GM18951 (cell line): ENCODE data around the gene TM6SF1.

ENCODE experiments used
- POLR2A ChIP-seq: IDR thresholded peaks from 4 replicates; pipeline ENCODE4 v1.6.1; 2011; ENCODE audit warnings: mild to moderate bottlenecking; ENCODE audit not compliant: insufficient read length, insufficient read depth; ENCODE audit errors: extremely low read depth
- in situ Hi-C: fragments of 300-500 bp; cut with MboI; formaldehyde crosslinking; loops from one replicate; pipeline ENCODE4 v1.12.0; 2022; ENCODE audit warnings: low sequenced_read_pairs, mixed read lengths, inconsistent platforms; ENCODE audit not compliant: unreplicated experiment

Gene TM6SF1

GRCh38 chr15:83100097-83100646, 7.3 kb upstream of the TM6SF1 start:
- in situ Hi-C loops = no loop called here
- no peak for TF ChIP-seq POLR2A

- in situ Hi-C loops = no loop called here
- TF ChIP-seq POLR2A = no peak
Observed at GRCh38 chr15:83102346-83102745, 5.1 kb upstream of the TM6SF1 start.

DNA sequence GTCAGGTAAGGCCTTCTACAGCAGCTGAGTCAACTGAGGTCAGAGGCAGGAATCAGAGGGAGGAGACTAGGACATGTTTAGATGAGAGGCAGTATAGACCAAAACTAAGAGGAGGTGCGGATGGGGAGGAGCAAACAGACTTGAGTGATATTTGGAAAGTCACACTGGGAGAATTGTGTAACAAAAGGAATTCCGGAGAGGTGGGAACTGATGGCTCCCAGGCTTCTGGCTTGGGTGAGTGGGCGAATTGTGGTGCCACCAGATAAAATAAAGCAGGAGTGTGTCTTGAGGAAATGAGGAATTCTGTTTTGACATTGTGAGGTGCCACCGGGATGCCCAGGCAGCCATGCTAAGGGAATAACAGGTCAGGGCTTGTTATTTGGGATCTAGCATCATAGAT, 3.3 kb upstream of the TM6SF1 start:
- in situ Hi-C loops = no loop called here
- no peak for TF ChIP-seq POLR2A

DNA sequence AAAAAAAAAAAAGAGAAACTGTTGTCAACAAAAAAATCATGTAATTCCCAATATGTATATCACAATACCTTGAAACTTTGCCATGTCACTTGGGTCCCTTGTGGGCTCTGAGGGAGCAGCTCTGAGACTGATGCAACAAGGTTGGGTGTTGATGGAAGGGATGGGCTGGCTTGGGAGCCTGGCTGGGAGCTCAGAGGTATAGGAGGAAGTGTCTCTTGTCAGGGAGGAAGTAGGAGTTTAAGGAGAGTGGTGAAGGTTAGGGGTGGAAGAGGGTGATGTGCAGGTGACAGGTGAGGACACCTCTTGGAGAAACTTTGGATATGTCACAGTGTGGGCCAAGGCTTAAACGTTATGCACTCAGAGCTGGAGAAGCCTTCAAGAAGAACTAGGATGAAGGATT, 2.0 kb upstream of the TM6SF1 start:
- in situ Hi-C loops = no loop called here
- TF ChIP-seq POLR2A = no peak

DNA sequence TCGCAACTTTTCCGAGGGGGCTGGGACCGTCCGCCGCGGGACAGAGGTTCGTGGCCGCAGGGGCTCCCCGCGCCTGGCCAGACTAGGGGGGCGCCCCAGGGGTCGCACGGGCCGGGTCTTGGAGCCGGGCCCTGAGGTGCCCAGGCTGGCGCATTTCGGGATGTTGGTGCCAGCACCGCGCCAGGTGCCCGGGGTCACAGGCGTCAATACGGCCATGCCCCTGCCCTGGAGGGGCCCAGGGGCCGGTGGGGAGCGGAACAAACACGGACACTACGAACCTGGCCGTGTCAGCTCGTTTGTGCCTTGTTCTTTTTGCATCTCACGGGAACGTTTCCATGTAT, 366 bp downstream of the TM6SF1 start:
- TF ChIP-seq POLR2A = no peak

DNA sequence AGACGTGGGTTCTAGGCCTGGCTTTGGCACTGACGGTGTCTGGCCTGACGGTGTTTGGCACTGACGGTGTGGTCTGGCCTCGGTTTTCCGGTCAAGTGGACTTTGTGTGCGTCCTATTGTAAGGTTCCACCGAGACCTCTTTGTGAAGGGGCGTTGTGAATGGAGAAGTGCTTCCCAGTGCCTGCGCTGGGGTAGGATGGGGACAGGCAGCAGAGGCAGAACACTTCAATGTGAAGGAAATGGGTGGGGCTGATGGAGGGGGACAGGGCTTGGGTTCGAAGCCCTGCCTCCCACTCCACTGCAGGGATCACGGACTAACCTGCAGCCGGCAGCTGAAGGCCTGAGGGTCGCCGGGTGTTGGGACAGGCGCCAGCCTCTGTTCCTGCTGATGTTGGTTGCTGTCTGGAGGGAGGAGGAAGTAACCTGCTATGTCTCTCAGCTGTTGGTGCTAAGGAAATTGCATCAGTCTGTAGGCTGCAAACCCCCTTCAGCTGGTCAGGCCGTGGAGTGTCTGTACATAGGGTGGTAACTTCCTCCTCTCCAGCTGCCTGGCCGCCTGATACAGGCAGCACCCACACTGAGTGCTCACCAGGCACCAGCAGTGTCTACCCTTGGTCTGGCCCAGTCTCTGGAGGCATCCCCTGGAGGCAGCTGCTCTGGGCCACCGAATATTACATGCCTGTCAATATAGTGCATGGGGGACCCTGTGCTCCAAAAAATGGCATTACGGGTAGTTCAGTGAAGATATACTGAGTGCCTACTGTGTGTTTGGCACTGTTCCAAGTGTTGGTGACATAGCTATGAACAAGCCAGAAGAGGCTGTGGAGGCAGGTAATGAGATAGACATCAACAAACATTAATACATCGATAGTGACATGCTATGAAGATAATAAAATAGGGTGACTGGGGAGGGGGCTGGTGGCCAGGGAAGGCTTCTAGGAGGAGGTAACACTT, 1.1 kb downstream of the TM6SF1 start:
- in situ Hi-C loops = no loop called here

More for the DNA sequence above, 366 bp downstream of the TM6SF1 start:
- in situ Hi-C loops = no loop called here

GRCh38 chr15:83109532-83109931, 2.1 kb downstream of the TM6SF1 start:
- TF ChIP-seq POLR2A = no peak
- in situ Hi-C loops = no loop called here

More for the DNA sequence above, 1.1 kb downstream of the TM6SF1 start:
- TF ChIP-seq POLR2A = no peak

GRCh38 chr15:83110381-83110780, 2.9 kb downstream of the TM6SF1 start:
- in situ Hi-C loops = no loop called here
- TF ChIP-seq POLR2A = no peak

DNA sequence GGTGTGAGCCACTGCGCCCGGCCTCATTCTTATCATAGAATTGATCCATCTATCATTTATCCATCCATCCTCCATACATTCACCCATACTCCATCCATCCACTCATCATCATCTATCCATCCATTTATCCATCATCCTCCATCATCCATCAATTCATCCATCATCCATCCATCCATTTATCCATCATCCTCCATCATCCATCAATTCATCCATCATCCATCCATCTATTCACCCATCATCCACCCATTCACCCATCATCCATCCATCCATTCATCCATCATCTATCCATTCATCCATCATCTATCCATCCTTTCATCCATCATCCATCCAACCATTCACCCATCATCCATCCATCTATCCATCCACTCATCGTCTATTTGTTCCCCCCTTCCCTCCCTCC, 3.7 kb downstream of the TM6SF1 start:
- in situ Hi-C loops = no loop called here
- TF ChIP-seq POLR2A = no peak

DNA sequence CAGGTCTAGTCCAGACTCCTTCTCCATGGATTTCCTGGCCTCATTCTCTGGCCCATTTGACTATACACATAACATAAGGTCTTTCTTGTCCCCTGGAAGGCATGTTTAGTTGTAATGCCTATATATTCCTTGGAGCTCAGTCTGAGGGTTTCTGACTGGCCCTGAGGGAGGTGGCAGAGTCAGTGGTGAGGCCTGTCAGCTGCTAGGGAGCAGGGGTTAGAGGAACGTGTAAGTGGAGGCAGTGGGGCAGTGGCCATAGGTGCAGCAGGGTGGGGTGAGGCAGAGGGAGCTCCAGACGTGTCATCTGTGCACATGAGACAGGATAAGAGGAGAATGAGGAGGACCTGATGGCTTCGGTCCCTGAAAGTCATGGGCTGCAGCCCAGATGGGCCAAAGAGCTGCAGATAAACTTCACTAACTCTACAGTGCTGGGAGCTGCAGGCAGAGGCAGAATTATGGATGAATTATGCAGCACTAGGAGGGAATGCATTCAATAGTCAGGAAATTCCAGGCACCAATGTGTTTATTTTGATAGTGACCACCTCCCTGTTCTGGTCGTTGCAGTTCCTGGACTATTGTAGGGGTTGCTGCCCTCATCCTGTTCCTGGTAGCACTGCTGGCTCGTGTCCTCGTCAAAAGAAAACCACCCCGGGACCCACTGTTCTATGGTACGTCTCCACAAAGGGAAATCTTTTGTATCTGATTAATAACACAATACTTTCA, 4.9 kb downstream of the TM6SF1 start:
- in situ Hi-C loops = no loop called here
- TF ChIP-seq POLR2A = no peak

DNA sequence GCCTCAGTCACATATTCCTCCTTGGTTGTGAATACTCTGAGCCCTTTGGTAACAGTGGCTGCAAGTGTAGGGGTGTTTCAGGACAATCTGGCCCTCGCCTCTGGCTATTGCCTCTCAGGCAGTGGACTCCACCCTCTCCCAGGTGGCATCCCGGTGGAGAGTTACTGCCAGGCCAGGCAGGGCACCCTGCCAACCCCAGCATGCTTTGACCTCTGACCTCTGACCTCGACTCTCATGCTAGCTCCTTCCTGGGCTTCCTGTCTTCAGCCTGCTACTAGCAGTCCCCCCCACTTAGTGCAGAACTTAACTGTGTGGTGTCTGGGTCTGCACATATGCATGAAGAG, 5.5 kb downstream of the TM6SF1 start:
- in situ Hi-C loops = no loop called here
- no peak for TF ChIP-seq POLR2A

- no peak for TF ChIP-seq POLR2A
- in situ Hi-C loops = no loop called here
Observed at GRCh38 chr15:83113881-83114674, 6.6 kb downstream of the TM6SF1 start.

DNA sequence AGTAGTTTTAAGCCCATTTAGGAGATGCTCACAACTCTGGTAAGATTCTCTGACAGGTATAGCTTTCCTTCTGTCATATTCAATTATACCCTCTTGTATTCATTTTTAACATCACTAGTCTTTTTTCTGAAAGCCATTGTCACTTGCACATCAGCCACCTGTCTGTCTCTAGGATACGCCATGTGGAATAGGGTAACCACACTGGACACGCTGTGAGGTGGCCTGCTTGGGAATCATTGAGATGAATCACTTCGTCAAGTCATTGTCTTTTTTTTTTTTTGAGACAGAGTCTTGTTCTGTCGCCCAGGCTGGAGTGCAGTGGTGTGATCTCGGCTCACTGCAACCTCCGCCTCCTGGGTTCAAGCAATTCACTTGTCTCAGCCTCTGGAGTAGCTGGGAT, 7.4 kb downstream of the TM6SF1 start:
- in situ Hi-C loops = no loop called here
- TF ChIP-seq POLR2A = no peak

GRCh38 chr15:83115410-83115809, 8.0 kb downstream of the TM6SF1 start:
- TF ChIP-seq POLR2A = no peak
- in situ Hi-C loops = no loop called here
